ENCODE results near the gene ESYT2. TPM values are rescaled to one million over a fixed set of nuclear protein-coding genes. Genes with fewer than 3 reads are reported as not detected.
A peak's percentile ranks its signal among the peaks of the same experiment; 100 is the strongest.

The ESYT2 gene
- total and polyA plus RNA-seq, 2 donors (not counting 1 experiment from before 2014, with no cell fraction given) = 66.0 to 93.0 TPM

GRCh38 chr7:158809596-158809995 is 19.7 kb downstream of the ESYT2 start:
- no peak for TF ChIP-seq EZH2 (IDR thresholded peaks at IDR 0.05; ENCODE audit: low read length, missing control alignments)
- TF ChIP-seq CTCF (conservative IDR thresholded peaks at IDR 0.05 in 1 of 2, IDR thresholded peaks at IDR 0.05 in 1 of 2; ENCODE audit: low read depth in 1 of 2, low read length in 2 of 2) = no peak
- Histone ChIP-seq H3K9ac (ENCODE audit: insufficient read depth, low read length) (no peak overlapping the region), H2AFZ (ENCODE audit: low read length) (no peak overlapping the region), H3K27ac (ENCODE audit: insufficient read depth, low read length) (no peak overlapping the region), H3K4me2 (ENCODE audit: extremely low read depth, insufficient read depth, low read length) (no peak overlapping the region), H4K20me1 (ENCODE audit: control insufficient read depth, extremely low read depth, insufficient read depth, low read length) (no peaks in the 10 kb centered on the region), H3K27me3 (ENCODE audit: control insufficient read depth, insufficient read depth, low read length) (no peaks in the 10 kb centered on the region), H3K79me2 (ENCODE audit: control insufficient read depth, insufficient read depth, low read length) (peaks cover 55% of the 10 kb centered on the region), H3K4me3 (replicated peaks in 1 of 4; ENCODE audit: control extremely low read depth in 1 of 4, insufficient read depth in 1 of 4, low read depth in 3 of 4, low read length in 4 of 4) (no peak overlapping the region), H3K36me3 (ENCODE audit: control insufficient read depth, insufficient read depth, low read length) (no peaks in the 10 kb centered on the region), H3K9me3 (ENCODE audit: control insufficient read depth, insufficient read depth, low read depth, low read length) (no peaks in the 10 kb centered on the region), H3K4me1 (ENCODE audit: control insufficient read depth, extremely low read depth, insufficient read depth, low read length) (peaks cover 2% of the 10 kb centered on the region)
- peak; percentile 34 to 44 for DNase-seq (ENCODE audit: low read depth in 2 of 2)

GRCh38 chr7:158808126-158808525 is 21.2 kb downstream of the ESYT2 start:
- no peak for TF ChIP-seq CTCF (conservative IDR thresholded peaks at IDR 0.05 in 1 of 2, IDR thresholded peaks at IDR 0.05 in 1 of 2; ENCODE audit: low read depth in 1 of 2, low read length in 2 of 2)
- no peak for TF ChIP-seq EZH2 (IDR thresholded peaks at IDR 0.05; ENCODE audit: low read length, missing control alignments)
- Histone ChIP-seq H3K9me3 (ENCODE audit: control insufficient read depth, insufficient read depth, low read depth, low read length) (no peaks in the 10 kb centered on the region), H3K36me3 (ENCODE audit: control insufficient read depth, insufficient read depth, low read length) (no peaks in the 10 kb centered on the region), H3K4me1 (ENCODE audit: control insufficient read depth, extremely low read depth, insufficient read depth, low read length) (peaks cover 3% of the 10 kb centered on the region), H3K9ac (ENCODE audit: insufficient read depth, low read length) (no peak overlapping the region), H3K4me3 (replicated peaks in 1 of 4; ENCODE audit: control extremely low read depth in 1 of 4, insufficient read depth in 1 of 4, low read depth in 3 of 4, low read length in 4 of 4) (no peak overlapping the region), H4K20me1 (ENCODE audit: control insufficient read depth, extremely low read depth, insufficient read depth, low read length) (no peaks in the 10 kb centered on the region), H2AFZ (ENCODE audit: low read length) (no peak overlapping the region), H3K27ac (ENCODE audit: insufficient read depth, low read length) (no peak overlapping the region), H3K4me2 (ENCODE audit: extremely low read depth, insufficient read depth, low read length) (no peak overlapping the region), H3K79me2 (ENCODE audit: control insufficient read depth, insufficient read depth, low read length) (peaks cover 51% of the 10 kb centered on the region), H3K27me3 (ENCODE audit: control insufficient read depth, insufficient read depth, low read length) (no peaks in the 10 kb centered on the region)
- DNase-seq (ENCODE audit: low read depth in 2 of 2) = no peak

GRCh38 chr7:158805937-158806336 is 23.4 kb downstream of the ESYT2 start:
- Histone ChIP-seq H3K4me3 (replicated peaks in 1 of 4; ENCODE audit: control extremely low read depth in 1 of 4, insufficient read depth in 1 of 4, low read depth in 3 of 4, low read length in 4 of 4) (no peak overlapping the region), H3K4me2 (ENCODE audit: extremely low read depth, insufficient read depth, low read length) (no peak overlapping the region), H3K27me3 (ENCODE audit: control insufficient read depth, insufficient read depth, low read length) (no peaks in the 10 kb centered on the region), H4K20me1 (ENCODE audit: control insufficient read depth, extremely low read depth, insufficient read depth, low read length) (no peaks in the 10 kb centered on the region), H3K9me3 (ENCODE audit: control insufficient read depth, insufficient read depth, low read depth, low read length) (no peaks in the 10 kb centered on the region), H3K36me3 (ENCODE audit: control insufficient read depth, insufficient read depth, low read length) (no peaks in the 10 kb centered on the region), H3K27ac (ENCODE audit: insufficient read depth, low read length) (no peak overlapping the region), H2AFZ (ENCODE audit: low read length) (no peak overlapping the region), H3K79me2 (ENCODE audit: control insufficient read depth, insufficient read depth, low read length) (peaks cover 52% of the 10 kb centered on the region), H3K9ac (ENCODE audit: insufficient read depth, low read length) (no peak overlapping the region), H3K4me1 (ENCODE audit: control insufficient read depth, extremely low read depth, insufficient read depth, low read length) (peaks cover 7% of the 10 kb centered on the region)
- TF ChIP-seq CTCF (conservative IDR thresholded peaks at IDR 0.05 in 1 of 2, IDR thresholded peaks at IDR 0.05 in 1 of 2; ENCODE audit: low read depth in 1 of 2, low read length in 2 of 2) (no peak), EZH2 (IDR thresholded peaks at IDR 0.05; ENCODE audit: low read length, missing control alignments) (no peak)
- DNase-seq (ENCODE audit: low read depth in 2 of 2) = no peak

Data from fibroblast of lung (primary cell).